C4-2B (cell line): Measurements from ENCODE around the gene EPHX1.

Experiments used
- CTCF ChIP-seq: fragments of 450-650 bp; conservative IDR thresholded peaks from 2 replicates; pipeline ENCODE4 v1.5.1; 2017; ENCODE audit warnings: mild to moderate bottlenecking
- ZFX ChIP-seq: fragments of 450-650 bp; IDR thresholded peaks from 2 replicates; pipeline ENCODE4 v1.6.1; 2017

GRCh38 chr1:225885336-225885735 is 75.4 kb downstream of the EPHX1 start:
- TF ChIP-seq CTCF (no peak), ZFX (no peak)
